DOHH2 (cell line): ENCODE results near the gene PGGHG.

Experiments used
- EZH2phosphoT487 ChIP-seq: fragments of 200-600 bp; sonication (generic); IDR thresholded peaks from 2 replicates; pipeline ENCODE4 v1.6.1; 2017; ENCODE audit warnings: borderline replicate concordance, mild to moderate bottlenecking, antibody characterized with exemption, low read length, moderate library complexity, mixed read lengths
- TF ChIP-seq, protein P1 (sequence below): fragments of 200-600 bp; sonication (generic); IDR thresholded peaks from one replicate; pipeline ENCODE4 v1.5.1; 2014; ENCODE audit warnings: antibody characterized with exemption, mild to moderate bottlenecking, low read depth, low read length; ENCODE audit not compliant: poor library complexity, severe bottlenecking

DNA sequence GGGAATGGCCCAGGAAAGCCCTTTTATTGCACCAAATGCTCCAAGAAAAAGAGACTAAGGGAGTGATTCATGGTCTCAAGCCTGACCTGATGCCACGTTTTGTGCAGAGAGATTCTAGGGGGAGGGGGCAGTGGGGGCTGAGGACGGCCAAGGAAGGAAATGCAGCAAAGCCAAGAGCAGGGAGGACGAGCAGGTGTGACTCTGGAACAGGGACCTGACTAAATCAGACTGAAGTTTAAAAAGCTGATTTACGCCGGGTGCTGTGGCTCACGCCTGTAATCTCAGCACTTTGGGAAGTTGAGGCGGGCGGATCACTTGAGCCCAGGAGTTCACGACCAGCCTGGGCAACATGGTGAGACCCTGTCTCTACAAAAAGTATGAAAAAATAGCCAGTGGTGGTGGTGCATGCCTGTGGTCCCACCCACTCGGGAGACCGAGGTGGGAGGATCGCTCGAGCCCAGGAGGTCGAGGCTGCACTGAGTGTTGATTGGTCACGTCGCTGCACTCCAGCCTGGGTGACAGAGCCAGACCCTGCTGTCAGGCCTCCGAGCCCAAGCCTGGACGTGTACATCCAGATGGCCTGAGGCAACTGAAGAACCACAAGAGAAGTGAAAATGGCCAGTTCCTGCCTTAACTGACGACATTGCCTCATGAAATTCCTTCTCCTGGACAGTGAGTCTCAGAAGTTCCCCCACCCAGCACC lies 42.6 kb downstream of the PGGHG start:
- TF ChIP-seq, protein P1, sequence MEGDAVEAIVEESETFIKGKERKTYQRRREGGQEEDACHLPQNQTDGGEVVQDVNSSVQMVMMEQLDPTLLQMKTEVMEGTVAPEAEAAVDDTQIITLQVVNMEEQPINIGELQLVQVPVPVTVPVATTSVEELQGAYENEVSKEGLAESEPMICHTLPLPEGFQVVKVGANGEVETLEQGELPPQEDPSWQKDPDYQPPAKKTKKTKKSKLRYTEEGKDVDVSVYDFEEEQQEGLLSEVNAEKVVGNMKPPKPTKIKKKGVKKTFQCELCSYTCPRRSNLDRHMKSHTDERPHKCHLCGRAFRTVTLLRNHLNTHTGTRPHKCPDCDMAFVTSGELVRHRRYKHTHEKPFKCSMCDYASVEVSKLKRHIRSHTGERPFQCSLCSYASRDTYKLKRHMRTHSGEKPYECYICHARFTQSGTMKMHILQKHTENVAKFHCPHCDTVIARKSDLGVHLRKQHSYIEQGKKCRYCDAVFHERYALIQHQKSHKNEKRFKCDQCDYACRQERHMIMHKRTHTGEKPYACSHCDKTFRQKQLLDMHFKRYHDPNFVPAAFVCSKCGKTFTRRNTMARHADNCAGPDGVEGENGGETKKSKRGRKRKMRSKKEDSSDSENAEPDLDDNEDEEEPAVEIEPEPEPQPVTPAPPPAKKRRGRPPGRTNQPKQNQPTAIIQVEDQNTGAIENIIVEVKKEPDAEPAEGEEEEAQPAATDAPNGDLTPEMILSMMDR: no peak
- TF ChIP-seq EZH2phosphoT487: no peak
